Measurements from ENCODE around the gene EMILIN1.

The EMILIN1 gene

DNA sequence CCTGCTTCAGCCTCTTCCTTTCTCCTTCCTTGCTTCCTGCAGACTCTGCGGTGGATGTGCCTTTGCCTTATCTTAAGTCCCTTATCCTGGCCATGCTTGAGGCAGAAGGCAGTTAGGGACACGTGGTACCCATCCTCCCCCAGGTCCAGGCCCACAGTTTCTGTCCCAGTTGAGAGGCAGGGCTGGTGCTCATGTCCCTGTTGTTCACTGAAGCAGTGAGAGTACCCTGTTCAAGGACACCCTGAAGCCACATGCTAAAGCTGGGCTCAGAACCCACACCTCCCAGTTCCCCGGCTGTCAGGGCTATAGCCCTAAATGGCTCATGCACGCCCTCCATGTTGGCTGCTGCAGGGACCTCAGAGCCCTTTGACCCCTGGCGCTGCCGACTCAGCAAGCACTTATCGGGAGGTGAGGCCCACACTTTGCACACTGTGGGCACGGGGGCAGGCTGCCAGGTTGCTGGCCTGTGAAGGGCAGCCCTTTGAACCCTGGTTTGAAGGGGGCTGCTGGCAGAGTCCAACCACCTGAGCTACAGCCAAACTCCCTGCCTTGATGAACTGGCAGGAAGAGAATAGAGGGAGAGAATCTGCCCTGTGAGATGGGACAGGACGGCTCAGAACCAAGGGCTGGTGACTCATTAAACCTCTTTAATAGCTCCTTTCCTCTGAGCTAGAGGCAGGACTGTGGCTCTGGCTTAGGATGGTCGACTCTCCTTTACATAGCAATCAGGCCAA lies 14.4 kb downstream of the EMILIN1 start:
- in situ Hi-C loops (cut with MboI; ENCODE audit: low sequenced_read_pairs): no loop called here

- in situ Hi-C loops (cut with MboI; ENCODE audit: low sequenced_read_pairs): no loop called here
These were observed 15.3 kb downstream of the EMILIN1 start for GRCh38 chr2:27093430-27094352.

DNA sequence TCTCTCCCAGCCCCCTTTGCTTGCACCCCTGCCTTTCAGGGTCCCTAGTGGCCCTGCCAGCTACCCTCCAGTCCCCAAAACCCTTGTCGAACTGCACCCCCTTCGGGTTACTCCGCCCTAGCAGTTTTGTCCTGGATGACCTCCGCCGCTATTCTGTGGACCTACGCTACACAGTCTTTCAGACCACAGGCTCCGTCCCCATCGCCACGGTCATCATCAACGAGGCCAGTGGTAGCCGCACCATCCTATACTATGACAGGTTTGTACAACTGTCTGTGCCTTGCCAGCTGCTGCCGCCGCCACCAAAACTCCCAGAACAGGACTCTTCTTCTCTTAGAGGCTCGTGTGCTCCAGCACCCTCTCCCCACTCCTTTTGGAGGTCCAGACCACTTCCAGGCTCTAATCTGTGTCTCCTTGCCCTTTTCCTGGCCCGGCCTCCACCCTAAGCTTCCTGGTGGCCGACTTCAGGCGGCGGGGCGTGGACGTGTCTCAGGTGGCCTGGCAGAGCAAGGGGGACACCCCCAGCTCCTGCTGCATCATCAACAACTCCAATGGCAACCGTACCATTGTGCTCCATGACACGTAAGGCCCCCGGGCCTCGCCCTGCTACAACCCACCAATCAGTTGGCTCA lies 16.1 kb downstream of the EMILIN1 start:
- in situ Hi-C loops (cut with MboI; ENCODE audit: low sequenced_read_pairs): no loop called here

DNA sequence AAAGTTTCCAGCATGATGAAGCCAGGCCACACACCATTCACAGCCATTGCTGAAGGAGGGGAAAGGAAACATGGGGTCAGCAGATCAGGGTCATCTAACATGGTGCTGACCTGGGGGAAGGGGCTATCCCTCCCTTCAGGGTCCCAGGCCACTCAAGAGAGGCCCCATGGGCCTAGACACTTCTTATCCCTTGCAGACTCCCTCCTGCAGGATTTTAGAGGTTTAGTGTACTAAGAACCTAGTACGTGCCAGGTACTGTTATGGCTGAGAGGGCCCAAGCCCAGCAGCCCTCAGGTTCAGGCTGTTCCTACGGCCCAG lies 17.0 kb downstream of the EMILIN1 start:
- in situ Hi-C loops (cut with MboI; ENCODE audit: low sequenced_read_pairs): no loop called here

DNA sequence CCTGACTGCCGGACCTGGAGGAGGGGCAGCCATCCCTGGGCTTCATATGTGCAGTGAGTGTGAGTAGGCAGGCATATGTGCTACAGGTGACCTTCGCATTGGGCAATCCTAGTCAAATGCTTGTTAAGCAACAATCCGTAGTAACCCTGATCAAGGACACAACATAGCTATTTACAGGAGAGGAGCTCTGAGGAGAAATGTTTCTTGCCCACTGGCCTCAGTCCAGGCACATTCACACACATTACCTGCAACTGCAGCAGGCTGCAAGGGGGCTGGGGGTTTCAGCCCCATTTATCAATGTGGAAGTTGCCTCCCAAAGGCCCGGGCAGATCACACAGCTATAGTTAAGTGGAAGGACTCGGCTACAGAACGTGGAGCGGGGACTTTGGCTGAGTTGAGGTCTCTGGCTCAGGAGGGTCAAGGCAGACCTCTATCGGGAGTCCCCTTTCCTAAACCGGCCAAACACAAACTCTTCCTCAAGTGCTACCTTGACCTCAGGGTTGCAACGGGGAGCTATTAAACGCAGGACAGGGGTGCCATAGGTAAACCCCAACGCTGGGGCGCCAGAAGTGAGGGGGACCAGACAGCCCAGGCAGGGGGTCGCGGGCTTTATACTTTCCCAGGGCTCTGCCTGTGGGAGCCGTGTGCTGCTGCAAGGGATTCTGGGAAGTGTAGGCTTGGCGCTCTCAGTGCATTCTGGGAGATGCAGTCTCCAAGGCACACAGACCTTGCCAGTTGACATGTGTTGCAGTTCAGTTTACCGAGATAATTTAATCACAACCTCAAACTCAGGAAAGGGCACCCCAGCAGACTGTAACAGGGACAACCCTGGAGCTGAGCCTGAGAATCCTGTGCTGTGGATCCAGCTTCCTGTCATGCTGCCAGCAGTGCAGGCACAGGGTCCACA lies 17.6 kb downstream of the EMILIN1 start:
- in situ Hi-C loops (cut with MboI; ENCODE audit: low sequenced_read_pairs): no loop called here

GRCh38 chr2:27096748-27097297 lies 18.4 kb downstream of the EMILIN1 start:
- in situ Hi-C loops (cut with MboI; ENCODE audit: low sequenced_read_pairs): no loop called here

DNA sequence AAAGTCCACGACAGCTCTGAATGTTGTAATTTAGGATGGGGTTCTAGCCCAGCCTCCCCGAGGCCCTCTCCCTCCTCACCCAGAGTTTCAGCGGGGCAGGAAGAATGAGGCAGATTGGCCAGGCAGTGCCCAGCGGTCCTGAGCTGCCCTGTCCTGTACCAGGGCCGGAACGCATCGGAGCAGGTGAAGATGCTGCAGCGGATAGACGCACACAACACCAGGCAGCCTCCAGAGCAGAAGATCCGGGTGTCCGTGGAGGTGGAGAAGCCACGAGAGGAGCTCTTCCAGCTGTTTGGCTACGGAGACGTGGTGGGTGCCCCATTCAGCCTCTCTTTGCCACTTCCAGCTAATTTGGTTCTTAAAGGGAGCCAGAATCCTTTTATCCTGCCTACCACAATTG lies 18.9 kb downstream of the EMILIN1 start:
- in situ Hi-C loops (cut with MboI; ENCODE audit: low sequenced_read_pairs): no loop called here

- in situ Hi-C loops (cut with MboI; ENCODE audit: low sequenced_read_pairs): no loop called here
These were observed 21.0 kb downstream of the EMILIN1 start for GRCh38 chr2:27099334-27099955.

DNA sequence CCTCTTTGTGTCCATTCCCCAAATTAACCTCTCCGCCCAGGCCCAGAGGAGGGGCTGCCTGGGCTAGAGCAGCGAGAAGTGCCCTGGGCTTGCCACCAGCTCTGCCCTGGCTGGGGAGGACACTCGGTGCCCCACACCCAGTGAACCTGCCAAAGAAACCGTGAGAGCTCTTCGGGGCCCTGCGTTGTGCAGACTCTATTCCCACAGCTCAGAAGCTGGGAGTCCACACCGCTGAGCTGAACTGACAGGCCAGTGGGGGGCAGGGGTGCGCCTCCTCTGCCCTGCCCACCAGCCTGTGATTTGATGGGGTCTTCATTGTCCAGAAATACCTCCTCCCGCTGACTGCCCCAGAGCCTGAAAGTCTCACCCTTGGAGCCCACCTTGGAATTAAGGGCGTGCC lies 21.6 kb downstream of the EMILIN1 start:
- in situ Hi-C loops (cut with MboI; ENCODE audit: low sequenced_read_pairs): loop anchor here (25.0 kb wide), 1 partner anchor 187 kb away; the partner anchor contains the start of genes DNAJC5G and TRIM54

DNA sequence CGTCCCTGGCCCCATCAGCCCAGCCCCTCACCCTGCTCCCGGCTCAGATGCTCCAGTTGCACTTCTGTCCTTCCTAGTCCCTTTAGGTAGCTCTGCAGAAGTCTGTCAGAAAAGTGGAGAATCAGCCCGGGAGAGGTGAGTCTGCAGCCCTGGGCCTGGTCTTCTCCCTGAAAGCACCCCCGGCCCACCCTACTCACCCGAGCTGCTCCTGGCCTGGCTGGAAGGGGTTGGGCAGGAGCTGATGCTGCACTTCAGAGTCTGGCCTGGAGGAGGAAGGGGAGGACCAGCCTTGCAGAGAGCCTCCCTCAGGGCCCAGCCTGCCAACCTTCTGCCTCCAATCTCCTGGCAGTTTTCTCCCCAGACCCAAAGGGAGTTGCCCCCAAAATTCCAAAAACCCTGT lies 23.9 kb downstream of the EMILIN1 start:
- in situ Hi-C loops (cut with MboI; ENCODE audit: low sequenced_read_pairs): loop anchor here (25.0 kb wide), 1 partner anchor 185 kb away; the partner anchor contains the start of genes DNAJC5G and TRIM54

GRCh38 chr2:27105981-27106380 lies 27.6 kb downstream of the EMILIN1 start:
- in situ Hi-C loops (cut with MboI; ENCODE audit: low sequenced_read_pairs): loop anchor here (25.0 kb wide), 1 partner anchor 181 kb away; the partner anchor contains the start of genes DNAJC5G and TRIM54

DNA sequence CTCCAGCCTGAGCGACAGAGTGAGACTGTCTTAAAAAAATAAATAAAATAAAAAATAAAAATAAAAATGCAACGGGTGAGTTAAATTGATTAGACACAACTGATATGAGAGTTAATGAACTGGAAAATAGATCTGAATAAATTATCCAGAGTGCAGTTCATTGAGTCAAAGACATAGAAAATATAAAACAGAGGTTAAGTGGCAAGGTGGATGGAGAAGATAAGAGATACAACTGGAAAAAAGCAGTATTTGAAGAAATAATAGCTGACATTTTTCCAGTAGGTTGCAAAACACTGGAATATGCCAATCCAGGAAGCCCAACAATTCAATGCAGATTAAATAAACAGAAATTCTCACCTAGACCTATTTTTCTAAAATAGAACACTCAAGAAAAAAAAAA lies 29.8 kb downstream of the EMILIN1 start:
- in situ Hi-C loops (cut with MboI; ENCODE audit: low sequenced_read_pairs): loop anchor here (25.0 kb wide), 1 partner anchor 179 kb away; the partner anchor contains the start of genes DNAJC5G and TRIM54

DNA sequence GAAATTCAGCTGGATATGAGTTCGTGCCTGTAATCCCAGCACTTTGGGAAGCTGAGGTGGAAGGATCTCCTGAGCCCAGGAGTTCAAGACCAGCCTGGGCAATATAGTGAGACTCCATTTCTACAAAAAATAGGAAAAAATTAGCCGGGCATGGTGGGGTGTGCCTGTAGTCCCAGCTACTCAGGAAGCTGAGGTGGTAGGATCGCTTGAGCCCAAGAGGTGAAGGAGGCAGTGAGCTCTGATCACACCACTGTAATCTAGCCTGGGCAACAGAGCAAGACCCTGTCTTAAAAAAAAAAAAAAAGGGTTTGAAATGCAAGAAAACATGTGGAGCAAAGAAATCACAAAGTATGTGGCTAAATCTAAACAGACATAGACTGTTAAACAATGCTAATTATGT lies 30.7 kb downstream of the EMILIN1 start:
- in situ Hi-C loops (cut with MboI; ENCODE audit: low sequenced_read_pairs): loop anchor here (25.0 kb wide), 1 partner anchor 178 kb away; the partner anchor contains the start of genes DNAJC5G and TRIM54

- in situ Hi-C loops (cut with MboI; ENCODE audit: low sequenced_read_pairs): loop anchor here (25.0 kb wide), 1 partner anchor 177 kb away; the partner anchor contains the start of genes DNAJC5G and TRIM54
These were observed 32.4 kb downstream of the EMILIN1 start for GRCh38 chr2:27110603-27111352.

- in situ Hi-C loops (cut with MboI; ENCODE audit: low sequenced_read_pairs): loop anchor here (25.0 kb wide), 1 partner anchor 176 kb away; the partner anchor contains the start of genes DNAJC5G and TRIM54
These were observed 33.1 kb downstream of the EMILIN1 start for GRCh38 chr2:27111392-27112078.

- in situ Hi-C loops (cut with MboI; ENCODE audit: low sequenced_read_pairs): loop anchor here (25.0 kb wide), 1 partner anchor 172 kb away; the partner anchor contains the start of genes DNAJC5G and TRIM54
These were observed 37.1 kb downstream of the EMILIN1 start for GRCh38 chr2:27115519-27115918.

DNA sequence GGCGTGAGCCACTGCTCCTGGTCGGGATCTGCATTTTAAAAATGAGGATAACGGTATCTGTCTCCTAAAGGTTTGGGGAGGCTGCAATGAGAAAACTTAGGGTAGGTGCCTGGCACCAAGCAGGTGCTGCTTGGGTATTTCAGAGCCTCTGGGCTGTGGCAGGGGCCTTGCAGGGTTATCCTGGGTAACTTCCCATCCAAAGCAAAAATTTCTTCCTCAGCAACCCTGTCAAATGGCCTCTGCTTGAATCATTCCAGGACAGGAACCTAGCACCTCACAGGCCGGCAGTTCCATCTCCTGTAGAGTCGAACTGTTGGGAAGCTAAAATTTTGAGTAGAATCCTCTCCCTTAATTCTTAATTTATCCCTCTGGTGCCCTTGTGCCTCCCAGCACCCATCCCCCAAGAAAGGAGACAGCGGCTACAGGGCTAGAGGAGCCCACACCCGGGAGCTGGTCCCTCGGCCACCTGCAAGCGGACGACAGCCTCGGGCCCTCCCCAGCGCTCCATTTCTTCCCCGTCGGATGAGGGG lies 39.6 kb downstream of the EMILIN1 start:
- in situ Hi-C loops (cut with MboI; ENCODE audit: low sequenced_read_pairs): loop anchor here (25.0 kb wide), 1 partner anchor 169 kb away; the partner anchor contains the start of genes DNAJC5G and TRIM54

Measured in HL-60/S4 treated with retinoic acid at 250 ng/mL for 4 days and 3 days (cell line).